GM21717 (cell line): ENCODE data around the gene ITM2B.

Source experiments
- ATAC-seq: cut with Tn5 transposase; IDR thresholded peaks from one replicate; pipeline ENCODE4 v1.9.1; 2021; ENCODE audit warnings: mild to moderate bottlenecking, moderate library complexity; ENCODE audit not compliant: unreplicated experiment

Gene ITM2B

DNA sequence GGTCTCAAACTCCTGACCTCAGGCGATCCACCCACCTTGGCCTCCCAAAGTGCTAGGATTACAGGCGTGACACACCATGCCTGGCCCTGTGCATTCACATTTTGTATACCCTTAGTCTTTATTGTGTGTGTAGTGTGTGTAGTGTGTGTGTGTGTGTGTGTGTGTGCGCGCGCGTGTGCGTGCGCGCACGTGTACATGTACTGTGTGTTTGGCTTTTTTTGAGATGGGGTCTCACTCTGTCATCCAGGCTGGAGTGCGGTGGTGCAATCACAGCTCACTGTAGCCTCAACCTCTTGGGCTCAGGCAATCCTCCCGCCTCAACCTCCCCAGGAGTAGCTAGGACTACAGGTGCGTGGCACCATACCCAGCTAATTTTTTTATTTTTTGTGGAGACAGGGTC, 22.1 kb downstream of the ITM2B start:
- ATAC-seq, result no peak

- ATAC-seq, result no peak
Measured at GRCh38 chr13:48255954-48256353, 22.9 kb downstream of the ITM2B start.

- ATAC-seq, result no peak
Measured at GRCh38 chr13:48258002-48258401, 25.0 kb downstream of the ITM2B start.

DNA sequence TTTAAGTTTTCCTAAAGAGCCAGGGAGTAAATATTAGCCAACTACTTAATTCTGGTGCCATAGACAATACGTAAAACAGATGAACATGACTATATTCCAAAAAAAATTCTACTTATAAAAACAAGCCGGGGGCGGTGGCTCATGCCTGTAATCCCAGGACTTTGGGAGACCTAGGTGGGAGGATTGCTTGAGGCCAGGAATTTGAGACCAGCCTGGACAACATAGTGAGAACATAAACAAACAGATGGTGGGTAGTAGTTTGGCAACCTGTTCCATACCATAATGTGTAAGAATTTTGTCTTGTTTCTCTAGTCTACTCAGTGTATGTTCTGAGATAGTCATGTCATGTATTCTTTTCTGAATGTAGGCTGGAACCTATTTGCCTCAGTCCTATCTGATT, 25.4 kb downstream of the ITM2B start:
- ATAC-seq, result no peak

- ATAC-seq, result no peak
Measured at GRCh38 chr13:48260970-48261369, 28.0 kb downstream of the ITM2B start.

GRCh38 chr13:48263196-48263595, 30.2 kb downstream of the ITM2B start:
- no peak for ATAC-seq

DNA sequence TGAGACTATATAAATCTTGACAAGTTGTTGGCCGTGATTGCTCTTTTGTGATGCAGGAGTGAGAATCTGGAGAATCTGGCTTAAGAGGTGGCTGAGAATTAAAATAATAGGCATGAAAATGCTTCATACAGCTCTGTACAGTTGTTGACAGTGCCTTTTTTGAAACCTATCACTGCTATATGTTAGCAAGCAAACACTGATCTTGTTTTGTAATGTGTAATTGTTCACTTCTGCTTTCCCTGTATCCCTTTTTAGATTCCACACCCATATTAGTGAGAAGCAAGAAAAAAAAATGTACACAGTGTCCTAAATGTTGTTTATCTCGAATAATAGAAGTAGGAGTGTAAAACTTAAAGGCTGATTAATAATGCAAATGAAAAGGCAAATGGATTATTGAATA, 31.1 kb downstream of the ITM2B start:
- no peak for ATAC-seq

DNA sequence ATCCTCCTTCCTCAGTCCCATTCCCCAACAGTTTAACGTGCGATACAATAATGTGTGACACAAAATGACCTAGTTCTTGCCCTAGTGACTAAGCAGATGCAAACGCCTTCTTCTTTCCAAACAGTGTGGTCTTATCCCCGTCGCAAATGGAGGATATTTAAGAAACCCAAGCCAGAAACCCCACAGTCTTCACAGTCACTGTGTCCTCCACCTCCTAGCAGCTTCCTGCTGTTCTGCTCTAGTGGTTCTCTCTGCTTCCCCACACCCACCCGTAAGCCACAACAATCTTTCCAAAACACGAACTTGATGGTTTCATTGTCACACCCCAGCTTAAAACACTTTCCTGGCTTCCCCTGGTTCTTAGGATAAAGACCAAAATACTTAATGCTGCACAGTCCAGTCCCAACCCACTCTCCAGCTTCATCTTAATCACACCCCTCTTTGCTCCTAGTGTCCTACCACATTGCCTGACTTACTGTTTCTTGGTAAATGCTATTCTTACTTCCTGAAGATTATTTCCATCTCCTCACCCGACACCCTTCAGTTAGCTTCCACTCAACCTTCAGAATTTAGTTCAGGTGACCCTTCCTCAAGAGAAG, 32.3 kb downstream of the ITM2B start:
- peak; percentile 80 for ATAC-seq

GRCh38 chr13:48266150-48266549, 33.1 kb downstream of the ITM2B start:
- no peak for ATAC-seq

GRCh38 chr13:48266701-48267639, 34.0 kb downstream of the ITM2B start:
- no peak for ATAC-seq

DNA sequence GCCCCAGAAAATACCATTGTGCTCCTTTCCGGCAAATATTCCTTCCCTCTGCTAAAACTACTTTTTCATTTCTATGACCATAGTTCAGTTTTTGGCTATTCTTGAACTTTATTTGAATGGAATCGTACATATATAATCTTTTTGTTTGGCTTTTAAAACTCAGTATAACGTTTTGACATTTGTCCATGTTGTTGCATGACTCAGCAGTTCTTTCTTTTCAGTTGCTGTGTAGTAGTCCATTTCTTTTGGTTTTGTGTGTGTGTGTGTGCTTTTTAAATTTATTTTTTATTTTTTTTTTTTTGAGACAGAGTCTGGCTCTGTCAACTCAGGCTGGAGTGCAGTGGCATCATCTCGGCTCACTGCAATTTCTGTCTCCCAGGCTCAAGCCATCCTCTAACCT, 35.0 kb downstream of the ITM2B start:
- no peak for ATAC-seq

DNA sequence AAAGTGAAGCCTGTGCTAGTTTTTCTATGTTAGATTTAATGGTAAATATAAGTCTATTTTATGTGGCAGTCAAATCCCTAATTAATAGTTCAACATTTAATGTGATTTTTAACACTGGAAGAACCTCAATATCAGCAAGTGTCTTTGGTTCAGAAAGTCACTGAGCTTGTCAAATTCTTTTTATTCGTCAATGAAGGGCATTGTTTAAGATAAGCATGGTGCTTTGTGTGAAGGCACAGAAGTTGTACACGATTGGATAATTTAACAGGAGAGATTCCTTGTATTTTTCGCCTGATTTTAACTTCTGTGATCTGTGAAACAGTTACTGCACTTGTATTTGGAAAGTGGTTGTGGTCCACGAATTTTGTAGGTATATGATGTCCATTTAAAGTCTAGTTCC, 40.3 kb downstream of the ITM2B start:
- ATAC-seq, result no peak

DNA sequence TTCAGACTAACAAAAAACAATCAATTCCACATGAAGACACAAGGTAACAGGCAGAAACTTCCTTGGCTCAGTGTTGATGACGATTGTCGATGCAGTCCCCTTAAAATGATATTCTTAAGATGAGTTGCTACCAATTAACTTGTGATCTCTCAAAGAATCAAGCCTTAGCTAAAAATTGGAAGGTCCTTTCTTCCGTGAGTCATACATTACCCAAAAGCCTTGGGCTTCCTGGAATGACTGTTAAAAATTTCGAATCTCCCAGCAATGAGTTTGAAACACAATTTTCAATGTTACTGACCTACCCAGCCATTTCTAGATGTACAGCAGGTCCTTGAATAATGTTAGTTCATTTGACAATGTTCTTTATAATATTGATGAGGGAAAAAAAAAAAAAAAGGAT, 42.5 kb downstream of the ITM2B start:
- ATAC-seq, result no peak

GRCh38 chr13:48278806-48279205, 45.8 kb downstream of the ITM2B start:
- no peak for ATAC-seq

- ATAC-seq, result no peak
Measured at GRCh38 chr13:48281556-48281955, 48.5 kb downstream of the ITM2B start.

DNA sequence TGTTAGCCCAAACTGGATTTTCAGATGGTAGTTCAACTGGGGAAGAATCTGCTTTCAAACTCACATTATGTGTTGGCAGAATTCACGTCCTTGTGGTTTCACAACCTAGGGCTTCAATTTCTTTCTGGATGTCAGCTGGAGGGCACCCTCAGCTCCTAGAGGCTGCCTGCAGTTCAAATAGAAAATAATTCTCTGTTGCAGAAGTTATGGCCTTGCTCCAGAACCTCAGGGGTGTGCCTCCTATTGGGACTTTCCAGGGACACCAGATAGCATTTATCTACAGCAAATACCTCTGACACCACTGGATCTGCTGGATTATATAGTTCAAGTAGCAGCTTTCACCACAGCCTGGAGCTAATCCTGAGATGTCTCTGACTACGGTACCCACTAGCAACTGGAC, 58.7 kb downstream of the ITM2B start:
- ATAC-seq, result no peak

DNA sequence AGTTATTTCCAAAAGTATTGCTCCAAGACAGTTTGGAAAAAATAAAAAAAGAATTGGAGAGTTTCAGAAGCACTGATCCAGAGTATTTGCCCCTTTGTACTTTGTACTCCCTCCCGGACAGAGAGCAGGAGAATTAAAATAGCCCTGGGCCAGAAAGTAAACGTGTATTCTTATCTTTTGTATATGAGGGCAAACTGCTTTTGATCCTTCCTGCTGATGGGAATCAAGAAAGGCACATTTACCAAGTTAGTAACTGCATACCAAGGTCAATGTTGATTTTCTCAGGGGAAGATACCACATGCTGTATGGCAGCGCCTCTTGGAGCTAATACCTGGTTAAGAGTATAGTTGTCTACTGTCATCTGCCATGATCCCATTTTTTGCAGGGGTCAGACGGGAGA, 59.6 kb downstream of the ITM2B start:
- ATAC-seq, result no peak

GRCh38 chr13:48294653-48295052, 61.6 kb downstream of the ITM2B start:
- no peak for ATAC-seq

- no peak for ATAC-seq
Measured at GRCh38 chr13:48295271-48295670, 62.3 kb downstream of the ITM2B start.

DNA sequence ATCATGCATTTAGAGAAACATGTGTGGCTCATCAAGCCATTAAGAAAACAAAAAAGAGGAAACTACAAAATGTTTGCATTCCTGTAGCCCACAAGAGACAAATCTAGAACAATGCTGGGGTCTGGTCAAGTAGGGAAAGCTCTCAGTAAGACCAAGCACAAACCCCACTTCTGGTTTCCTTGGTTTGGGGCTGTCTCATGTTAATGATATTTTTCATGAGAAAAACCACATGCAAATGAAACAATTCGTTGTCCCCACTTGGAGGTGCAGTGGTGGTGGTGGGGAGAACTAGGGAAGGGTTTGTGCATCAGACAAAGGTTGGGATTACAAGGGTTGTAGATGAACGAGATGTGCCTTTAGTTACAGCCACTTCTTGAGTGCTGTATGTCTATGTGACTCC, 63.5 kb downstream of the ITM2B start:
- peak; percentile 84 for ATAC-seq

DNA sequence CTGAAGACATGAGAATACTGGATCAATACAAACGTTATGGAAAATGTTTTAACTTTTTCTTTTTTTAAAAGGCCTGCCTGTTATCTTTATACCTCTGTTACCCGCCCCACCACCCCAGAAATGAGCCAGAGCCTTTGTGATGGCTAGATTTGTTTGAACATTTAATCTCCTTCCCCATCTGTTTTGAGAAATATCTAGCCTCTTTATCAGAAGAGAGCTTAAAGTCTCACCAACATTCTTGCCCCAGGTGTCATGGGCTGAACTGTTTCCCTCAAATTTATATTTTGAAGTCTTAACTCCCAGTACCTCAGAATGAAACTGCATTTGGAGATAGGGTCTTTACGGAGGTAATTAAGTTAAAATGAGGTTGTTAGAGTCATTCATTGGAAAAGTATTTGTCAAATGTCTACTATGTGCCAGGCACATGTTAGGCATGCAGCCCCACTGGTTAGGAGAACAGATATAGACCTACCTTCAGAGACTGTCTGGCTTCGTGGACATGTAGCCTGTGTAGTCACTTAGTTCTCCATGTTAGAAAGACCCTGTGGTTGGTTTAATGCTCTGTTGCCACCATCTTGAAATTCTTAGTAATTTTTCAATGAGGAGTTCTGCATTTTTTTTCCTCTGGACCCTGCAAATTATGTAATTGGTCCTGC, 64.3 kb downstream of the ITM2B start:
- no peak for ATAC-seq

GRCh38 chr13:48299591-48299990, 66.6 kb downstream of the ITM2B start:
- ATAC-seq, result no peak
